Measurements from ENCODE around the gene ASB14.

ASB14 gene

DNA sequence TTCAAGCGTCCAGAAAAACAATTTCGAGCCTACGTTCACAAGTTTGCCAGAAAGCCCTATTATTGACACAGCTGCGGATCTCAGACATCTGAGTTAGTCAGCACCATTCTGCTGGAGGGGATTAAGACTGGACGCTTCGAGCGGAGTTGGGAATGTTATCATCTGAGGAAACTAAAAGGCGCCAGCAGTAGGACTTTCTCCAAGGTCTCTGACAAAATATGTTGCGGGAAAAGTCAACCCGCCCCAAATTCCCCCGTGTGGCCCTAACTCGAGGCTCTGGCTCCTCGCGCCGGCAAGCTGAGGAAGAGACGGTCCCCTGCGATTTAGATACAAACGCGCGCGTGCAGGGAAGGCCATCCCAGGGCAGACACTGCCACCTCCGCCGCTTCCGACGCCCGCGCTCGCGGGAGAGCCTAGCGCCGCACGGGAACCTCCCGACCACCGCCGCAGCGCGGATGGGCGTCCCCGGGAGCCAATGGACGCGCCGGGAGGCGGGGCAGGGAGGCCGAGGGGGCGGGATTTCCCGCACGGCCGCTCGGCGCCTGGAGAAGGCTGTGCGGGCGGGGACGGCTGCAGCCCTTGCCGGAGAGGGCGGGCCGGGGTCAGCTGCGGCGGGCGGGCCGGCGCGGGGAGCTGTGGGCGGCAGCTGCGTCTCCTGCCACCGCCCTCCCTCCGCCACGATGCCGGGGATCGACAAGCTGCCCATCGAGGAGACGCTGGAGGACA is 65.1 kb downstream of the ASB14 start, which contains the start of gene APPL1 (continued):
- TF ChIP-seq, protein P1, sequence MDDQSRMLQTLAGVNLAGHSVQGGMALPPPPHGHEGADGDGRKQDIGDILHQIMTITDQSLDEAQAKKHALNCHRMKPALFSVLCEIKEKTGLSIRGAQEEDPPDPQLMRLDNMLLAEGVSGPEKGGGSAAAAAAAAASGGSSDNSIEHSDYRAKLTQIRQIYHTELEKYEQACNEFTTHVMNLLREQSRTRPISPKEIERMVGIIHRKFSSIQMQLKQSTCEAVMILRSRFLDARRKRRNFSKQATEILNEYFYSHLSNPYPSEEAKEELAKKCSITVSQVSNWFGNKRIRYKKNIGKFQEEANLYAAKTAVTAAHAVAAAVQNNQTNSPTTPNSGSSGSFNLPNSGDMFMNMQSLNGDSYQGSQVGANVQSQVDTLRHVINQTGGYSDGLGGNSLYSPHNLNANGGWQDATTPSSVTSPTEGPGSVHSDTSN (CRISPR knock-in tag; IDR thresholded peaks at IDR 0.05) = peak; percentile 97
- TF ChIP-seq ZNF398 (tag by site-specific recombination; IDR thresholded peaks at IDR 0.05) (no peak; the same call in 1 of the 2 replicates), ZEB2 (tag by site-specific recombination; IDR thresholded peaks at IDR 0.05) (peak; percentile 72; the same call in 1 of the 2 replicates), ZNF302 (tag by site-specific recombination; IDR thresholded peaks at IDR 0.05; ENCODE audit: low read depth) (no peak), ZNF266 (tag by site-specific recombination; IDR thresholded peaks at IDR 0.05; ENCODE audit: low read depth) (no peak), ZNF416 (tag by site-specific recombination; IDR thresholded peaks at IDR 0.05) (no peak), ZXDB (tag by site-specific recombination; IDR thresholded peaks at IDR 0.05) (peak; percentile 71), ZBTB8A (tag by site-specific recombination; IDR thresholded peaks at IDR 0.05) (peak; percentile 88), WT1 (tag by site-specific recombination; IDR thresholded peaks at IDR 0.05) (no peak), ZNF354C (tag by site-specific recombination; IDR thresholded peaks at IDR 0.05; ENCODE audit: borderline replicate concordance, low read depth) (no peak), ZBTB7A (tag by site-specific recombination; IDR thresholded peaks at IDR 0.05; ENCODE audit: low read depth) (no peak), ZNF513 (tag by site-specific recombination; IDR thresholded peaks at IDR 0.05) (no peak), TRIM28 (IDR thresholded peaks at IDR 0.05; ENCODE audit: borderline replicate concordance, low read length) (no peak), ZNF530 (tag by site-specific recombination; IDR thresholded peaks at IDR 0.05; ENCODE audit: low read depth) (no peak), ZNF350 (tag by site-specific recombination; IDR thresholded peaks at IDR 0.05) (no peak), ZNF585B (tag by site-specific recombination; IDR thresholded peaks at IDR 0.05) (no peak), ZIC2 (tag by site-specific recombination; IDR thresholded peaks at IDR 0.05) (no peak), ZBTB44 (tag by site-specific recombination; IDR thresholded peaks at IDR 0.05) (no peak), ZNF701 (tag by site-specific recombination; IDR thresholded peaks at IDR 0.05) (no peak), BCL6B (tag by site-specific recombination; IDR thresholded peaks at IDR 0.05) (no peak), SALL2 (tag by site-specific recombination; IDR thresholded peaks at IDR 0.05; ENCODE audit: borderline replicate concordance) (no peak), ZNF704 (tag by site-specific recombination; IDR thresholded peaks at IDR 0.05) (no peak), SETDB1 (IDR thresholded peaks at IDR 0.05; ENCODE audit: insufficient read length, low read length) (no peak), BCL11A (tag by site-specific recombination; IDR thresholded peaks at IDR 0.05; ENCODE audit: low read depth) (no peak)
- TF ChIP-seq, protein P2, sequence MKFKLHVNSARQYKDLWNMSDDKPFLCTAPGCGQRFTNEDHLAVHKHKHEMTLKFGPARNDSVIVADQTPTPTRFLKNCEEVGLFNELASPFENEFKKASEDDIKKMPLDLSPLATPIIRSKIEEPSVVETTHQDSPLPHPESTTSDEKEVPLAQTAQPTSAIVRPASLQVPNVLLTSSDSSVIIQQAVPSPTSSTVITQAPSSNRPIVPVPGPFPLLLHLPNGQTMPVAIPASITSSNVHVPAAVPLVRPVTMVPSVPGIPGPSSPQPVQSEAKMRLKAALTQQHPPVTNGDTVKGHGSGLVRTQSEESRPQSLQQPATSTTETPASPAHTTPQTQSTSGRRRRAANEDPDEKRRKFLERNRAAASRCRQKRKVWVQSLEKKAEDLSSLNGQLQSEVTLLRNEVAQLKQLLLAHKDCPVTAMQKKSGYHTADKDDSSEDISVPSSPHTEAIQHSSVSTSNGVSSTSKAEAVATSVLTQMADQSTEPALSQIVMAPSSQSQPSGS (tag by site-specific recombination; IDR thresholded peaks at IDR 0.05; ENCODE audit: low read depth) = no peak
- TF ChIP-seq, protein P3, sequence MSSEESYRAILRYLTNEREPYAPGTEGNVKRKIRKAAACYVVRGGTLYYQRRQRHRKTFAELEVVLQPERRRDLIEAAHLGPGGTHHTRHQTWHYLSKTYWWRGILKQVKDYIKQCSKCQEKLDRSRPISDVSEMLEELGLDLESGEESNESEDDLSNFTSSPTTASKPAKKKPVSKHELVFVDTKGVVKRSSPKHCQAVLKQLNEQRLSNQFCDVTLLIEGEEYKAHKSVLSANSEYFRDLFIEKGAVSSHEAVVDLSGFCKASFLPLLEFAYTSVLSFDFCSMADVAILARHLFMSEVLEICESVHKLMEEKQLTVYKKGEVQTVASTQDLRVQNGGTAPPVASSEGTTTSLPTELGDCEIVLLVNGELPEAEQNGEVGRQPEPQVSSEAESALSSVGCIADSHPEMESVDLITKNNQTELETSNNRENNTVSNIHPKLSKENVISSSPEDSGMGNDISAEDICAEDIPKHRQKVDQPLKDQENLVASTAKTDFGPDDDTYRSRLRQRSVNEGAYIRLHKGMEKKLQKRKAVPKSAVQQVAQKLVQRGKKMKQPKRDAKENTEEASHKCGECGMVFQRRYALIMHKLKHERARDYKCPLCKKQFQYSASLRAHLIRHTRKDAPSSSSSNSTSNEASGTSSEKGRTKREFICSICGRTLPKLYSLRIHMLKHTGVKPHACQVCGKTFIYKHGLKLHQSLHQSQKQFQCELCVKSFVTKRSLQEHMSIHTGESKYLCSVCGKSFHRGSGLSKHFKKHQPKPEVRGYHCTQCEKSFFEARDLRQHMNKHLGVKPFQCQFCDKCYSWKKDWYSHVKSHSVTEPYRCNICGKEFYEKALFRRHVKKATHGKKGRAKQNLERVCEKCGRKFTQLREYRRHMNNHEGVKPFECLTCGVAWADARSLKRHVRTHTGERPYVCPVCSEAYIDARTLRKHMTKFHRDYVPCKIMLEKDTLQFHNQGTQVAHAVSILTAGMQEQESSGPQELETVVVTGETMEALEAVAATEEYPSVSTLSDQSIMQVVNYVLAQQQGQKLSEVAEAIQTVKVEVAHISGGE (tag by site-specific recombination; conservative IDR thresholded peaks at IDR 0.05; ENCODE audit: low read depth) = peak; percentile 48; the same call in 1 of the 2 replicates

All from HEK293 (cell line).